Activated CD4-positive, CD25-positive, alpha-beta regulatory T cell (primary cell): ENCODE results near the gene ALCAM.

Experiments
- DNase-seq, 4 experiments: peaks; one replicate each; lab custom pipeline; 2025; lab: John Stamatoyannopoulos, UW

The ALCAM gene

GRCh38 chr3:105490045-105490444 is 123.3 kb downstream of the ALCAM start:
- DNase-seq = no peak

GRCh38 chr3:105493305-105493892 is 126.7 kb downstream of the ALCAM start:
- no peak for DNase-seq

GRCh38 chr3:105495021-105495420 is 128.3 kb downstream of the ALCAM start:
- DNase-seq = no peak

GRCh38 chr3:105496343-105496742 is 129.6 kb downstream of the ALCAM start:
- no peak for DNase-seq

- DNase-seq = no peak
Observed at GRCh38 chr3:105497386-105497785, 130.7 kb downstream of the ALCAM start.

- no peak for DNase-seq
Observed at GRCh38 chr3:105499961-105500360, 133.3 kb downstream of the ALCAM start.

GRCh38 chr3:105502333-105502732 is 135.6 kb downstream of the ALCAM start:
- no peak for DNase-seq

- no peak for DNase-seq
Observed at GRCh38 chr3:105503191-105503593, 136.5 kb downstream of the ALCAM start.

GRCh38 chr3:105504440-105504951 is 137.8 kb downstream of the ALCAM start:
- no peak for DNase-seq

GRCh38 chr3:105505170-105505569 is 138.5 kb downstream of the ALCAM start:
- no peak for DNase-seq

GRCh38 chr3:105511031-105511430 is 144.3 kb downstream of the ALCAM start:
- DNase-seq = no peak

GRCh38 chr3:105512061-105512460 is 145.4 kb downstream of the ALCAM start:
- DNase-seq = no peak

- DNase-seq = no peak
Observed at GRCh38 chr3:105513042-105513441, 146.3 kb downstream of the ALCAM start.

GRCh38 chr3:105513886-105514285 is 147.2 kb downstream of the ALCAM start:
- DNase-seq = no peak

- no peak for DNase-seq
Observed at GRCh38 chr3:105515372-105515771, 148.7 kb downstream of the ALCAM start.

GRCh38 chr3:105516972-105517371 is 150.3 kb downstream of the ALCAM start:
- DNase-seq = no peak

- no peak for DNase-seq
Observed at GRCh38 chr3:105518203-105518602, 151.5 kb downstream of the ALCAM start.

- no peak for DNase-seq
Observed at GRCh38 chr3:105518806-105519418, 152.2 kb downstream of the ALCAM start.

GRCh38 chr3:105521770-105522169 is 155.1 kb downstream of the ALCAM start:
- no peak for DNase-seq

- DNase-seq = no peak
Observed at GRCh38 chr3:105523501-105523900, 156.8 kb downstream of the ALCAM start.

GRCh38 chr3:105525531-105525930 is 158.8 kb downstream of the ALCAM start:
- no peak for DNase-seq

GRCh38 chr3:105526360-105527111 is 159.8 kb downstream of the ALCAM start:
- DNase-seq = no peak

- DNase-seq = no peak
Observed at GRCh38 chr3:105527535-105527934, 160.8 kb downstream of the ALCAM start.
